WTC11 (cell line): ENCODE results near the gene SESTD1. TPM values are rescaled to one million over a fixed set of nuclear protein-coding genes. Genes with fewer than 3 reads are reported as not detected.

ENCODE experiments used
- ATAC-seq: fragments of 200-7000 bp; cut with Tn5 transposase; 2 replicates; pipeline ENCODE4 v1.10.0; 2021; ENCODE audit warnings: mild to moderate bottlenecking, moderate library complexity
- CTCF ChIA-PET: fragments of 300-600 bp; sonication (Branson Sonifier 250); formaldehyde crosslinking; loops from one replicate; lab custom pipeline; 2021; ENCODE audit warnings: antibody characterized with exemption; lab: Charles Lee
- POLR2A ChIA-PET: fragments of 350-600 bp; sonication (Branson Sonifier 250); formaldehyde crosslinking; loops from one replicate; lab custom pipeline; 2021; ENCODE audit warnings: antibody characterized with exemption; lab: Charles Lee
- DNase-seq: peaks from one replicate; pipeline ENCODE4 v3.0.0; 2021; ENCODE audit warnings: low spot score
- H3K27ac Mint-ChIP-seq: 2 replicates; pipeline ENCODE4 v1.8.0; 2021; ENCODE audit warnings: mixed read lengths
- H3K27me3 Mint-ChIP-seq: 2 replicates; pipeline ENCODE4 v1.8.0; 2021; ENCODE audit warnings: low read depth, mild to moderate bottlenecking, moderate library complexity, mixed read lengths
- H3K36me3 Mint-ChIP-seq: 2 replicates; pipeline ENCODE4 v1.8.0; 2021; ENCODE audit warnings: mixed read lengths
- H3K4me1 Mint-ChIP-seq: 2 replicates; pipeline ENCODE4 v1.8.0; 2022; ENCODE audit warnings: mixed read lengths
- H3K4me3 Mint-ChIP-seq: 2 replicates; pipeline ENCODE4 v1.8.0; 2021; ENCODE audit warnings: mild to moderate bottlenecking, moderate library complexity, mixed read lengths
- H3K9me3 Mint-ChIP-seq: 2 replicates; pipeline ENCODE4 v1.8.0; 2021; ENCODE audit warnings: mixed read lengths
- AFF4 ChIP-seq: sonication (generic); formaldehyde crosslinking; IDR thresholded peaks from 2 replicates; pipeline ENCODE4 v1.8.1; 2023; ENCODE audit warnings: mild to moderate bottlenecking, missing genetic modification reagents, borderline replicate concordance
- AR ChIP-seq: fragments of 250-450 bp; sonication (Bioruptor Pico); IDR thresholded peaks from 2 replicates; pipeline ENCODE4 v1.9.0; 2021; ENCODE audit warnings: mild to moderate bottlenecking
- CREM ChIP-seq: sonication (generic); formaldehyde crosslinking; IDR thresholded peaks from 2 replicates; pipeline ENCODE4 v1.8.1; 2022; ENCODE audit warnings: mild to moderate bottlenecking, missing genetic modification reagents, moderate library complexity
- E2F5 ChIP-seq: sonication (generic); formaldehyde crosslinking; IDR thresholded peaks from 2 replicates; pipeline ENCODE4 v1.8.1; 2022; ENCODE audit warnings: mild to moderate bottlenecking, moderate library complexity, missing genetic modification reagents
- ERG ChIP-seq: fragments of 250-450 bp; sonication (Bioruptor Pico); IDR thresholded peaks from 2 replicates; pipeline ENCODE4 v1.8.0; 2021; ENCODE audit warnings: mild to moderate bottlenecking
- ETV6 ChIP-seq: sonication (generic); formaldehyde crosslinking; IDR thresholded peaks from 2 replicates; pipeline ENCODE4 v1.8.1; 2022; ENCODE audit warnings: mild to moderate bottlenecking, missing genetic modification reagents
- FOXP1 ChIP-seq: sonication (generic); formaldehyde crosslinking; IDR thresholded peaks from 2 replicates; pipeline ENCODE4 v1.8.0; 2022; ENCODE audit warnings: missing genetic modification reagents, mild to moderate bottlenecking, moderate library complexity, borderline replicate concordance
- NR1H2 ChIP-seq: sonication (generic); formaldehyde crosslinking; IDR thresholded peaks from 2 replicates; pipeline ENCODE4 v1.9.0; 2021; ENCODE audit warnings: mild to moderate bottlenecking, moderate library complexity, missing genetic modification reagents
- NR2C2 ChIP-seq: sonication (generic); formaldehyde crosslinking; IDR thresholded peaks from 2 replicates; pipeline ENCODE4 v1.8.0; 2022; ENCODE audit warnings: mild to moderate bottlenecking, missing genetic modification reagents
- OVOL2 ChIP-seq: fragments of 250-450 bp; sonication (Bioruptor Pico); IDR thresholded peaks from 2 replicates; pipeline ENCODE4 v1.9.0; 2021; ENCODE audit warnings: mild to moderate bottlenecking, borderline replicate concordance
- SMAD3 ChIP-seq: sonication (generic); formaldehyde crosslinking; IDR thresholded peaks from 2 replicates; pipeline ENCODE4 v1.8.0; 2022; ENCODE audit warnings: missing genetic modification reagents, mild to moderate bottlenecking, borderline replicate concordance
- SMAD4 ChIP-seq: sonication (generic); formaldehyde crosslinking; IDR thresholded peaks from 2 replicates; pipeline ENCODE4 v1.8.0; 2022; ENCODE audit warnings: mild to moderate bottlenecking, missing genetic modification reagents
- TEAD4 ChIP-seq: sonication (generic); formaldehyde crosslinking; IDR thresholded peaks from 2 replicates; pipeline ENCODE4 v1.8.0; 2022; ENCODE audit warnings: mild to moderate bottlenecking, missing genetic modification reagents
- ZSCAN18 ChIP-seq: fragments of 250-450 bp; sonication (Bioruptor Pico); IDR thresholded peaks from 2 replicates; pipeline ENCODE4 v2.1.2; 2022; ENCODE audit warnings: mild to moderate bottlenecking, moderate library complexity
- total RNA-seq: library from RNA; stranded (reverse); gene quantifications from 3 replicates; pipeline ENCODE4 v1.2.3, GENCODE V29; 2021
- TF ChIP-seq, protein P1 (sequence below): sonication (generic); formaldehyde crosslinking; IDR thresholded peaks from 2 replicates; pipeline ENCODE4 v1.8.1; 2023; ENCODE audit warnings: mild to moderate bottlenecking, moderate library complexity, missing genetic modification reagents
- TF ChIP-seq, protein P2 (sequence below): sonication (generic); formaldehyde crosslinking; conservative IDR thresholded peaks from 2 replicates; pipeline ENCODE4 v1.8.1; 2023; ENCODE audit warnings: mild to moderate bottlenecking, low read depth, missing genetic modification reagents, moderate library complexity
- TF ChIP-seq, protein P3 (sequence below): sonication (generic); formaldehyde crosslinking; IDR thresholded peaks from 2 replicates; pipeline ENCODE4 v1.8.1; 2023; ENCODE audit warnings: mild to moderate bottlenecking, missing genetic modification reagents, moderate library complexity

The SESTD1 gene
- total RNA-seq, 1 experiment from 2014 or later: 59.9 TPM

DNA sequence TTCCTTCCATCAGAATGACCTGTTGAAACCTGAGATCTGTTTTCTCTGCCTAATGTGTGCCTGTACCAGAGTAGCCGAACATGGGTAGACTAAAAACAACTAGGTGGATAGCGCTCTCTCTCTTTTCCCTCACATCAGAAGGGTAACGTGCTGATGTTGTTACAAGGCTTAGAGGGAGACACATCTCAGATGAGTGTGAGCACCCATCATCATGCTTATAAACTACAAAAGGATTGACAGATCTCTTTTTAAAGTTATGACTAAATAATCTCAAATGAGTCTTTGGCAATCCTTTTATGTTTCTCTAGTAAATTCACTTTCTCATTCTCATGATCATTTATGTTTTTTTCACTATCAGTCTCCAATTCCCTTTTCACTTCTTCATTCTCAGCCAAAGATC is 139.2 kb downstream of the SESTD1 start (continued):
- TF ChIP-seq SMAD3 (CRISPR knock-in tag): no peak
- TF ChIP-seq, protein P1, sequence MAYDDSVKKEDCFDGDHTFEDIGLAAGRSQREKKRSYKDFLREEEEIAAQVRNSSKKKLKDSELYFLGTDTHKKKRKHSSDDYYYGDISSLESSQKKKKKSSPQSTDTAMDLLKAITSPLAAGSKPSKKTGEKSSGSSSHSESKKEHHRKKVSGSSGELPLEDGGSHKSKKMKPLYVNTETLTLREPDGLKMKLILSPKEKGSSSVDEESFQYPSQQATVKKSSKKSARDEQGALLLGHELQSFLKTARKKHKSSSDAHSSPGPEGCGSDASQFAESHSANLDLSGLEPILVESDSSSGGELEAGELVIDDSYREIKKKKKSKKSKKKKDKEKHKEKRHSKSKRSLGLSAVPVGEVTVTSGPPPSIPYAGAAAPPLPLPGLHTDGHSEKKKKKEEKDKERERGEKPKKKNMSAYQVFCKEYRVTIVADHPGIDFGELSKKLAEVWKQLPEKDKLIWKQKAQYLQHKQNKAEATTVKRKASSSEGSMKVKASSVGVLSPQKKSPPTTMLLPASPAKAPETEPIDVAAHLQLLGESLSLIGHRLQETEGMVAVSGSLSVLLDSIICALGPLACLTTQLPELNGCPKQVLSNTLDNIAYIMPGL (CRISPR knock-in tag): no peak
- no peak for TF ChIP-seq ERG
- no peak for TF ChIP-seq ZSCAN18
- no peak for TF ChIP-seq NR1H2 (CRISPR knock-in tag)
- no peak for TF ChIP-seq OVOL2 (CRISPR knock-in tag)
- TF ChIP-seq FOXP1: no peak
- no peak for TF ChIP-seq ETV6 (CRISPR knock-in tag)

DNA sequence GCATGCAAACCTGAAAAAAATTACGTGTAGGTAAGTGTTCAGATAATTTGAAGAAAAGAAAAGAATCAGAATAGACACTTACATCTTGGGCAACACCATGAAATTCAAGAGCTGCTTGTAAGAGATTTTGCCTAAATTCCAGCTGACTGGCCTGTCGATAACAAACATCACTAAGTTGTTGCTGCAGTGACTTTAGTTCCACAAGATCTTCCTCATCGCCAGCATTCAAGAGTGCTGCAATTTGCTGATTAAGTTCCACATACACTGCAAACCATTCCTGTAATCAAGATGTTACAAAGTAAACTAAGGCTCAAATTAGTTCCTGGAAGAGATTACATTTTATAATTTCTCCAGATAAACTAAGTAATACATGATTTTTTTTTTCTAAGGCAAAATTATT is 140.3 kb downstream of the SESTD1 start:
- Mint-ChIP-seq H3K27me3 (no peaks in the 10 kb centered on the region), H3K9me3 (no peaks in the 10 kb centered on the region), H3K36me3 (no peaks in the 10 kb centered on the region), H3K4me1 (no peaks in the 10 kb centered on the region), H3K4me3 (no peak overlapping the region), H3K27ac (no peak overlapping the region)
- POLR2A ChIA-PET: no interaction called here
- DNase-seq: no peak
- no peak for ATAC-seq
- CTCF ChIA-PET: no interaction called here
- TF ChIP-seq SMAD4 (CRISPR knock-in tag) (no peak), FOXP1 (no peak), AR (CRISPR knock-in tag) (no peak), E2F5 (CRISPR knock-in tag) (no peak), CREM (CRISPR knock-in tag) (no peak), AFF4 (no peak), NR2C2 (CRISPR knock-in tag) (no peak), TEAD4 (CRISPR knock-in tag) (no peak)
- TF ChIP-seq, protein P2, sequence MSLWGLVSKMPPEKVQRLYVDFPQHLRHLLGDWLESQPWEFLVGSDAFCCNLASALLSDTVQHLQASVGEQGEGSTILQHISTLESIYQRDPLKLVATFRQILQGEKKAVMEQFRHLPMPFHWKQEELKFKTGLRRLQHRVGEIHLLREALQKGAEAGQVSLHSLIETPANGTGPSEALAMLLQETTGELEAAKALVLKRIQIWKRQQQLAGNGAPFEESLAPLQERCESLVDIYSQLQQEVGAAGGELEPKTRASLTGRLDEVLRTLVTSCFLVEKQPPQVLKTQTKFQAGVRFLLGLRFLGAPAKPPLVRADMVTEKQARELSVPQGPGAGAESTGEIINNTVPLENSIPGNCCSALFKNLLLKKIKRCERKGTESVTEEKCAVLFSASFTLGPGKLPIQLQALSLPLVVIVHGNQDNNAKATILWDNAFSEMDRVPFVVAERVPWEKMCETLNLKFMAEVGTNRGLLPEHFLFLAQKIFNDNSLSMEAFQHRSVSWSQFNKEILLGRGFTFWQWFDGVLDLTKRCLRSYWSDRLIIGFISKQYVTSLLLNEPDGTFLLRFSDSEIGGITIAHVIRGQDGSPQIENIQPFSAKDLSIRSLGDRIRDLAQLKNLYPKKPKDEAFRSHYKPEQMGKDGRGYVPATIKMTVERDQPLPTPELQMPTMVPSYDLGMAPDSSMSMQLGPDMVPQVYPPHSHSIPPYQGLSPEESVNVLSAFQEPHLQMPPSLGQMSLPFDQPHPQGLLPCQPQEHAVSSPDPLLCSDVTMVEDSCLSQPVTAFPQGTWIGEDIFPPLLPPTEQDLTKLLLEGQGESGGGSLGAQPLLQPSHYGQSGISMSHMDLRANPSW: no peak
- TF ChIP-seq, protein P3, sequence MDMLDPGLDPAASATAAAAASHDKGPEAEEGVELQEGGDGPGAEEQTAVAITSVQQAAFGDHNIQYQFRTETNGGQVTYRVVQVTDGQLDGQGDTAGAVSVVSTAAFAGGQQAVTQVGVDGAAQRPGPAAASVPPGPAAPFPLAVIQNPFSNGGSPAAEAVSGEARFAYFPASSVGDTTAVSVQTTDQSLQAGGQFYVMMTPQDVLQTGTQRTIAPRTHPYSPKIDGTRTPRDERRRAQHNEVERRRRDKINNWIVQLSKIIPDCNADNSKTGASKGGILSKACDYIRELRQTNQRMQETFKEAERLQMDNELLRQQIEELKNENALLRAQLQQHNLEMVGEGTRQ (CRISPR knock-in tag): no peak
